ENCODE measurements around the gene STX1A. TPM values are rescaled to one million over a fixed set of nuclear protein-coding genes. Genes with fewer than 3 reads are reported as not detected.

Gene STX1A
- total RNA-seq, 3 donors from 2014 or later = 5.9 to 9.5 (median 8.5) TPM

- no peak overlapping the region for H3K27ac ChIP-seq
- H3K9me3 ChIP-seq = no peaks in the 10 kb centered on the region
- no peaks in the 10 kb centered on the region for H3K4me1 ChIP-seq
- no peaks in the 10 kb centered on the region for H3K27me3 ChIP-seq
- intact Hi-C loops (cut with DNase I; ENCODE audit: low total_unique reads) = no loop called here
- H3K4me3 ChIP-seq = no peak overlapping the region
- DNase-seq (ENCODE audit: low spot score in 2 of 2) = no peak
- TF ChIP-seq, protein P1, sequence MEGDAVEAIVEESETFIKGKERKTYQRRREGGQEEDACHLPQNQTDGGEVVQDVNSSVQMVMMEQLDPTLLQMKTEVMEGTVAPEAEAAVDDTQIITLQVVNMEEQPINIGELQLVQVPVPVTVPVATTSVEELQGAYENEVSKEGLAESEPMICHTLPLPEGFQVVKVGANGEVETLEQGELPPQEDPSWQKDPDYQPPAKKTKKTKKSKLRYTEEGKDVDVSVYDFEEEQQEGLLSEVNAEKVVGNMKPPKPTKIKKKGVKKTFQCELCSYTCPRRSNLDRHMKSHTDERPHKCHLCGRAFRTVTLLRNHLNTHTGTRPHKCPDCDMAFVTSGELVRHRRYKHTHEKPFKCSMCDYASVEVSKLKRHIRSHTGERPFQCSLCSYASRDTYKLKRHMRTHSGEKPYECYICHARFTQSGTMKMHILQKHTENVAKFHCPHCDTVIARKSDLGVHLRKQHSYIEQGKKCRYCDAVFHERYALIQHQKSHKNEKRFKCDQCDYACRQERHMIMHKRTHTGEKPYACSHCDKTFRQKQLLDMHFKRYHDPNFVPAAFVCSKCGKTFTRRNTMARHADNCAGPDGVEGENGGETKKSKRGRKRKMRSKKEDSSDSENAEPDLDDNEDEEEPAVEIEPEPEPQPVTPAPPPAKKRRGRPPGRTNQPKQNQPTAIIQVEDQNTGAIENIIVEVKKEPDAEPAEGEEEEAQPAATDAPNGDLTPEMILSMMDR (IDR thresholded peaks at IDR 0.05) = no peak
- no peak for TF ChIP-seq POLR2AphosphoS5 (IDR thresholded peaks at IDR 0.05)
- no peak for TF ChIP-seq POLR2A (IDR thresholded peaks at IDR 0.05)
- peaks cover 3% of the 10 kb centered on the region for H3K36me3 ChIP-seq
Observed at GRCh38 chr7:73700581-73701134, 18.8 kb downstream of the STX1A start.

DNA sequence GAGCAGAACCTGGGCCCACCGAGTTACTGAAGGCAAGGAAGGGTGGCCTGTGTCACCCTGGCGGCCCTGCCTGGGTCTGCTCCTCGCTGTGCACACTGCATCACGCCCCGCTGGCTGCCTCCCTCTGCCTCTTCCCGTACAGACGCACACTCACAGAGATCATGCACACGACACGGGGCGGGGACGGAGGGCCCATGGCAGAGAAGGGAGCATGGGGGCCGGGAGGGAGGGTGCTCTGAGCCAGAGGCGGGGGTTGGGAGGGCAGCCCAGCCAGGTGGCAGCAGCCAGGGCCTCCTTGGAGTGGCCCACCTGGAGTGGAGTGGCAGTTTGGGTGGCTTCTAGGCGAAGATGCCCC is 19.4 kb downstream of the STX1A start:
- intact Hi-C loops (cut with DNase I; ENCODE audit: low total_unique reads) = no loop called here
- Histone ChIP-seq H3K4me3 (no peak overlapping the region), H3K36me3 (peaks cover 3% of the 10 kb centered on the region), H3K4me1 (no peaks in the 10 kb centered on the region), H3K9me3 (no peaks in the 10 kb centered on the region), H3K27ac (no peak overlapping the region), H3K27me3 (no peaks in the 10 kb centered on the region)
- TF ChIP-seq POLR2AphosphoS5 (IDR thresholded peaks at IDR 0.05) (no peak), POLR2A (IDR thresholded peaks at IDR 0.05) (no peak)
- TF ChIP-seq, protein P1 (IDR thresholded peaks at IDR 0.05) = no peak
- DNase-seq (ENCODE audit: low spot score in 2 of 2) = no peak

- DNase-seq (ENCODE audit: low spot score in 2 of 2) = no peak
- no peaks in the 10 kb centered on the region for H3K27me3 ChIP-seq
- no peak overlapping the region for H3K4me3 ChIP-seq
- H3K27ac ChIP-seq = no peak overlapping the region
- intact Hi-C loops (cut with DNase I; ENCODE audit: low total_unique reads) = no loop called here
- peaks cover 3% of the 10 kb centered on the region for H3K36me3 ChIP-seq
- TF ChIP-seq POLR2AphosphoS5 (IDR thresholded peaks at IDR 0.05) (no peak), POLR2A (IDR thresholded peaks at IDR 0.05) (no peak)
- TF ChIP-seq, protein P1 (IDR thresholded peaks at IDR 0.05) = no peak
- H3K4me1 ChIP-seq = no peaks in the 10 kb centered on the region
- no peaks in the 10 kb centered on the region for H3K9me3 ChIP-seq
Observed at GRCh38 chr7:73699370-73700068, 19.9 kb downstream of the STX1A start.

DNA sequence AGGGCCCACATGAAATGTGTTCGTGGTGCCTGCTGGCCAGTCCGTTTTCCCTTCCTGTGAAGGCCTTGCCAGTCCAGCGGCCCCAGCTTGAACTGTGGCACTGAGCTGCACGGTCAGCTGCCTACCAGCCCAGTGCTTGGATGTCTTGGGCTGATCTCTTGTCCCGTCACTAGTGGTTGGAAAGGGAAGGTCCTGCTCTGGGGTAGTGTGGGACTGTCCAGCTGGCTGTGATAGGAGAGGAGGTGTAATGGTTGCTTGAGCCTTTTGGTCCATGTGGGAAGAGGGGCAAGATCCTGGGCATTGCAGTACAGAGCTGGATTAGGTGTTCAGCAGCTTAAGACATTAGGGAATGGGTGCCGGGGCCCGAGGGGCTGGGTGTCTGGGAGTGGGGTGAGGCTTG is 21.1 kb downstream of the STX1A start:
- TF ChIP-seq POLR2AphosphoS5 (IDR thresholded peaks at IDR 0.05) (no peak), POLR2A (IDR thresholded peaks at IDR 0.05) (no peak)
- TF ChIP-seq, protein P1 (IDR thresholded peaks at IDR 0.05) = no peak
- no peak overlapping the region for H3K4me3 ChIP-seq
- H3K36me3 ChIP-seq = peaks cover 3% of the 10 kb centered on the region
- no peaks in the 10 kb centered on the region for H3K9me3 ChIP-seq
- DNase-seq (ENCODE audit: low spot score in 2 of 2) = no peak
- H3K27me3 ChIP-seq = no peaks in the 10 kb centered on the region
- no peak overlapping the region for H3K27ac ChIP-seq
- intact Hi-C loops (cut with DNase I; ENCODE audit: low total_unique reads) = no loop called here
- H3K4me1 ChIP-seq = no peaks in the 10 kb centered on the region

GRCh38 chr7:73696372-73696771 is 23.1 kb downstream of the STX1A start:
- Histone ChIP-seq H3K27ac (no peak overlapping the region), H3K4me1 (no peaks in the 10 kb centered on the region), H3K9me3 (no peaks in the 10 kb centered on the region), H3K4me3 (no peak overlapping the region), H3K36me3 (peaks cover 3% of the 10 kb centered on the region), H3K27me3 (no peaks in the 10 kb centered on the region)
- TF ChIP-seq, protein P1 (IDR thresholded peaks at IDR 0.05) = no peak
- no peak for TF ChIP-seq POLR2A (IDR thresholded peaks at IDR 0.05)
- no peak for TF ChIP-seq POLR2AphosphoS5 (IDR thresholded peaks at IDR 0.05)
- DNase-seq (ENCODE audit: low spot score in 2 of 2) = no peak
- intact Hi-C loops (cut with DNase I; ENCODE audit: low total_unique reads) = no loop called here
